CD14-positive monocyte (primary cell): ENCODE measurements around the gene AKAP6. TPM values are rescaled to one million over a fixed set of nuclear protein-coding genes. Genes with fewer than 3 reads are reported as not detected.

ENCODE experiments used
- DNase-seq, 3 donors: peaks; one replicate each; pipeline ENCODE4 v3.0.0-alpha.2; 2011 to 2022
- H2AFZ ChIP-seq: 2 replicates; pipeline ENCODE4 v1.6.0; 2012; ENCODE audit warnings: mild to moderate bottlenecking, low read depth, low read length, inconsistent platforms; ENCODE audit not compliant: insufficient read depth, poor library complexity, severe bottlenecking
- H3K27ac ChIP-seq, 2 donors: 1 replicate in 1 of 2; 2 replicates in 1 of 2; pipeline ENCODE4 v1.5.1; 2012 to 2013; ENCODE audit warnings: low read length in 2 of 2, control low read depth in 1 of 2, inconsistent platforms in 1 of 2, low read depth in 1 of 2, mild to moderate bottlenecking in 1 of 2
- H3K27me3 ChIP-seq, 2 donors: one replicate each; pipeline versions ENCODE4 v1.6.0 to v1.6.1; 2011 to 2013; ENCODE audit warnings: low read length in 2 of 2; ENCODE audit not compliant: control insufficient read depth in 2 of 2, insufficient read depth in 2 of 2
- H3K36me3 ChIP-seq, 2 donors: replicated peaks in 1 of 2; 1 replicate in 1 of 2; 2 replicates in 1 of 2; pipeline versions ENCODE4 v1.5.1 to v1.6.1; 2012 to 2013; ENCODE audit warnings: low read length in 2 of 2, control low read depth in 1 of 2, inconsistent platforms in 1 of 2, mild to moderate bottlenecking in 1 of 2; ENCODE audit not compliant: insufficient read depth in 2 of 2, control insufficient read depth in 1 of 2
- H3K4me1 ChIP-seq, 2 donors: 1 replicate in 1 of 2; 2 replicates in 1 of 2; pipeline versions ENCODE4 v1.5.1 to v1.6.1; 2012 to 2013; ENCODE audit warnings: low read length in 2 of 2, control low read depth in 1 of 2, inconsistent platforms in 1 of 2, mild to moderate bottlenecking in 1 of 2, moderate library complexity in 1 of 2; ENCODE audit not compliant: insufficient read depth in 2 of 2, control insufficient read depth in 1 of 2
- H3K4me2 ChIP-seq: replicated peaks from 2 replicates; pipeline ENCODE3; 2012; ENCODE audit warnings: low read length, moderate library complexity, mild to moderate bottlenecking; ENCODE audit not compliant: poor library complexity, severe bottlenecking; ENCODE audit errors: extremely low read depth
- H3K4me3 ChIP-seq, 3 experiments: fragments of 200-600 bp in 1 of 3; sonication (generic) in 1 of 3; replicated peaks in 1 of 3; 1 replicate in 2 of 3; 2 replicates in 1 of 3; pipeline ENCODE4 v1.5.1; 2011 to 2013; ENCODE audit warnings: low read length in 3 of 3, mild to moderate bottlenecking in 3 of 3, control low read depth in 2 of 3, low read depth in 2 of 3, inconsistent platforms in 1 of 3, moderate library complexity in 1 of 3
- H3K79me2 ChIP-seq: 2 replicates; pipeline ENCODE4 v1.6.0; 2012; ENCODE audit warnings: mild to moderate bottlenecking, control low read depth, inconsistent platforms, low read length, moderate library complexity; ENCODE audit not compliant: insufficient read depth
- H3K9ac ChIP-seq: 2 replicates; pipeline ENCODE4 v1.6.0; 2017; ENCODE audit warnings: low read length, mild to moderate bottlenecking; ENCODE audit not compliant: insufficient read depth, poor library complexity, severe bottlenecking
- H3K9me3 ChIP-seq, 2 donors: replicated peaks in 1 of 2; 1 replicate in 1 of 2; 2 replicates in 1 of 2; pipeline versions ENCODE4 v1.5.1 to v1.6.1; 2012 to 2013; ENCODE audit warnings: low read length in 2 of 2, control low read depth in 1 of 2; ENCODE audit not compliant: control insufficient read depth in 1 of 2, insufficient read depth in 1 of 2
- H4K20me1 ChIP-seq: 2 replicates; pipeline ENCODE4 v1.6.0; 2012; ENCODE audit warnings: mild to moderate bottlenecking, low read length, control low read depth, moderate library complexity; ENCODE audit not compliant: insufficient read depth
- H3K27ac Mint-ChIP-seq, 7 donors: one replicate each; pipeline ENCODE4 v1.8.0; 2020; ENCODE audit warnings: mild to moderate bottlenecking in 7 of 7, mixed read lengths in 7 of 7, moderate library complexity in 6 of 7, inconsistent platforms in 2 of 7
- H3K27me3 Mint-ChIP-seq, 3 donors: one replicate each; pipeline ENCODE4 v1.8.0; 2021 to 2022; ENCODE audit warnings: low read depth in 3 of 3, mild to moderate bottlenecking in 3 of 3, mixed read lengths in 3 of 3, moderate library complexity in 3 of 3, inconsistent platforms in 1 of 3
- H3K36me3 Mint-ChIP-seq, 2 donors: one replicate each; pipeline ENCODE4 v1.8.0; 2020; ENCODE audit warnings: mixed read lengths in 2 of 2, inconsistent platforms in 1 of 2, mild to moderate bottlenecking in 1 of 2
- H3K4me1 Mint-ChIP-seq: one replicate; pipeline ENCODE4 v1.8.0; 2020; ENCODE audit warnings: mild to moderate bottlenecking, mixed read lengths
- H3K4me3 Mint-ChIP-seq, 2 donors: one replicate each; pipeline ENCODE4 v1.8.0; 2020; ENCODE audit warnings: mild to moderate bottlenecking in 2 of 2, mixed read lengths in 2 of 2, moderate library complexity in 1 of 2
- H3K9me3 Mint-ChIP-seq, 7 donors: one replicate each; pipeline ENCODE4 v1.8.0; 2020 to 2022; ENCODE audit warnings: mixed read lengths in 7 of 7, mild to moderate bottlenecking in 6 of 7, moderate library complexity in 6 of 7, inconsistent platforms in 2 of 7
- WGBS: methylation state at CpG from one replicate; pipeline ENCODE4 v1.1.5; 2013; ENCODE audit warnings: missing lambda C conversion rate; ENCODE audit not compliant: insufficient coverage; 5-methylcytosine and 5-hydroxymethylcytosine counted together
- intact Hi-C, 2 donors: fragments of 100-400 bp; cut with micrococcal nuclease; formaldehyde crosslinking; loops; one replicate each; pipeline versions ENCODE4 v1.15.0 to v1.15.1; 2023
- polyA plus RNA-seq, 3 donors: library from polyadenylated mRNA; depleted of rRNA in 1 of 3; unstranded in 2 of 3; stranded (reverse) in 1 of 3; fragments of 300-500 nt in 2 of 3; fragments of >200 nt in 1 of 3; fragmentation: Illumina TruSeq in 2 of 3; gene quantifications; 1 replicate in 2 of 3; 2 replicates in 1 of 3; pipeline ENCODE4 v1.2.3, GENCODE V29; 2012 to 2021
- TF ChIP-seq, protein P1 (sequence below): fragments of 200-600 bp; IDR thresholded peaks from one replicate; pipeline ENCODE4 v1.8.0; 2022; ENCODE audit warnings: antibody characterized with exemption, mild to moderate bottlenecking

The AKAP6 gene
- polyA plus RNA-seq, 3 donors = not detected

DNA sequence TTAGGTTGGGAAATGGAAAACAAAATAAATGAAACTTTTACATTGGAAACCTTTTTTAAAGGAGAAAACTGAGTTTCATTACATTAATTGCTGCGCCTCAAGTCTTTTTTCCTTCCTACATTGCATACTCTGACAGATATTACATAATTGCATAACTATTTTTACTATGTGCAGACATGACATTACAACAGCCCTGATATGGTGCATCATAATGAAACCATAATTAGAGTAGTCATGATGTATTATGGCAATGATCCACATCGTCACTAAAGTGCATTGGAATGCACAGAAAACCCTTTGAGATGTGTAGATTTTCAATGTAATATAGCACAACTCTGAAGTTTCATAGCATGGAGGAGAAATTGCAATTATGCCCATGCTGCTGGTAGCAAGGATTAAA is 391.8 kb downstream of the AKAP6 start:
- no peak overlapping the region for H3K27ac ChIP-seq
- Mint-ChIP-seq H3K4me3 (no peak overlapping the region), H3K4me1 (peaks cover 13% of the 10 kb centered on the region), H3K27ac (no peak overlapping the region), H3K9me3 (peaks cover 0 to 2% (median 0%) of the 10 kb centered on the region in 7 donors), H3K36me3 (no peaks in the 10 kb centered on the region), H3K27me3 (peaks cover 0 to 5% (median 3%) of the 10 kb centered on the region in 3 donors)
- no peaks in the 10 kb centered on the region for H3K36me3 ChIP-seq
- H3K27me3 ChIP-seq = no peaks in the 10 kb centered on the region
- H3K4me3 ChIP-seq = no peak overlapping the region
- H4K20me1 ChIP-seq = no peaks in the 10 kb centered on the region
- intact Hi-C loops = no loop called here
- H3K9ac ChIP-seq = no peak overlapping the region
- no peaks in the 10 kb centered on the region for H3K9me3 ChIP-seq
- DNase-seq = no peak
- H3K4me2 ChIP-seq = no peak overlapping the region
- WGBS = 63% methylated on average over 1 of the region's 2 CpGs
- no peak overlapping the region for H2AFZ ChIP-seq
- H3K4me1 ChIP-seq = peaks cover 0 to 7% of the 10 kb centered on the region in 2 donors
- TF ChIP-seq, protein P1, sequence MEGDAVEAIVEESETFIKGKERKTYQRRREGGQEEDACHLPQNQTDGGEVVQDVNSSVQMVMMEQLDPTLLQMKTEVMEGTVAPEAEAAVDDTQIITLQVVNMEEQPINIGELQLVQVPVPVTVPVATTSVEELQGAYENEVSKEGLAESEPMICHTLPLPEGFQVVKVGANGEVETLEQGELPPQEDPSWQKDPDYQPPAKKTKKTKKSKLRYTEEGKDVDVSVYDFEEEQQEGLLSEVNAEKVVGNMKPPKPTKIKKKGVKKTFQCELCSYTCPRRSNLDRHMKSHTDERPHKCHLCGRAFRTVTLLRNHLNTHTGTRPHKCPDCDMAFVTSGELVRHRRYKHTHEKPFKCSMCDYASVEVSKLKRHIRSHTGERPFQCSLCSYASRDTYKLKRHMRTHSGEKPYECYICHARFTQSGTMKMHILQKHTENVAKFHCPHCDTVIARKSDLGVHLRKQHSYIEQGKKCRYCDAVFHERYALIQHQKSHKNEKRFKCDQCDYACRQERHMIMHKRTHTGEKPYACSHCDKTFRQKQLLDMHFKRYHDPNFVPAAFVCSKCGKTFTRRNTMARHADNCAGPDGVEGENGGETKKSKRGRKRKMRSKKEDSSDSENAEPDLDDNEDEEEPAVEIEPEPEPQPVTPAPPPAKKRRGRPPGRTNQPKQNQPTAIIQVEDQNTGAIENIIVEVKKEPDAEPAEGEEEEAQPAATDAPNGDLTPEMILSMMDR = no peak
- H3K79me2 ChIP-seq = no peaks in the 10 kb centered on the region

DNA sequence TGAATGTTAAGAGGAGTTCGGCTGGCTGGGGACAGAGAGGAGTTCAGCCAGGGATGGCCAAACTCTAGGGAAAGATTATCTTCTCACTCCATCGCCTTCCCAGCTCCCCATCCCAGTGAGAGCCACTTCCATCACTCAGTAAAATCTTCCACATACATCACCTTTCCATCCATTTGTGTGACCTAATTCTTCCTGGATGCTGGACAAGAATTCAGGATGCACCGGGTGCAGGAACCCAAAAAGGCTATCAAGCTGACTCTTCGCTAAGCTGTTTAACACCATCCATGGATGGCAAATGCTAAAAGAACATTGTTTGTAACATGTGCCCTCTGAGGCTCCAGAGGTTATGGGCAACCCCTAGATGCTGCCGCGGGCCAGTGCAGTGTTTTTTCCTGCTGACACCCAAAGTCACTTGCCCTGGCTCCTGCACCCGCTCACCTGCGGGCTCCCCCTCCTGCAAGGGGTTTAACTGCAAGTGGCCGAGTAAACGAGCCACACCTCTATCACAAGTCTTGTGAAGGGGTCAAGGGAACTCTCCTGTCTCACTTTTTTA is 393.6 kb downstream of the AKAP6 start:
- H3K27me3 Mint-ChIP-seq = peaks cover 0 to 5% (median 3%) of the 10 kb centered on the region in 3 donors

More for the DNA sequence above, 393.6 kb downstream of the AKAP6 start:
- H3K4me1 Mint-ChIP-seq = peaks cover 14% of the 10 kb centered on the region
- peak overlapping the region in 1 of 7 donors; percentile 3 for H3K27ac Mint-ChIP-seq
- Histone ChIP-seq H3K9ac (no peak overlapping the region), H2AFZ (no peak overlapping the region), H3K4me3 (no peak overlapping the region), H3K27ac (no peak overlapping the region), H3K79me2 (no peaks in the 10 kb centered on the region), H3K4me2 (no peak overlapping the region), H3K4me1 (peaks cover 0 to 7% of the 10 kb centered on the region in 2 donors), H3K36me3 (no peaks in the 10 kb centered on the region), H3K9me3 (no peaks in the 10 kb centered on the region), H3K27me3 (no peaks in the 10 kb centered on the region), H4K20me1 (no peaks in the 10 kb centered on the region)
- DNase-seq = no peak
- peaks cover 0 to 2% (median 0%) of the 10 kb centered on the region in 7 donors for H3K9me3 Mint-ChIP-seq
- no peak overlapping the region for H3K4me3 Mint-ChIP-seq
- TF ChIP-seq, protein P1 = no peak
- 100% methylated on average over 4 of the region's 10 CpGs for WGBS
- intact Hi-C loops = no loop called here
- no peaks in the 10 kb centered on the region for H3K36me3 Mint-ChIP-seq
